ENCODE measurements around the gene CPN2.

The CPN2 gene

DNA sequence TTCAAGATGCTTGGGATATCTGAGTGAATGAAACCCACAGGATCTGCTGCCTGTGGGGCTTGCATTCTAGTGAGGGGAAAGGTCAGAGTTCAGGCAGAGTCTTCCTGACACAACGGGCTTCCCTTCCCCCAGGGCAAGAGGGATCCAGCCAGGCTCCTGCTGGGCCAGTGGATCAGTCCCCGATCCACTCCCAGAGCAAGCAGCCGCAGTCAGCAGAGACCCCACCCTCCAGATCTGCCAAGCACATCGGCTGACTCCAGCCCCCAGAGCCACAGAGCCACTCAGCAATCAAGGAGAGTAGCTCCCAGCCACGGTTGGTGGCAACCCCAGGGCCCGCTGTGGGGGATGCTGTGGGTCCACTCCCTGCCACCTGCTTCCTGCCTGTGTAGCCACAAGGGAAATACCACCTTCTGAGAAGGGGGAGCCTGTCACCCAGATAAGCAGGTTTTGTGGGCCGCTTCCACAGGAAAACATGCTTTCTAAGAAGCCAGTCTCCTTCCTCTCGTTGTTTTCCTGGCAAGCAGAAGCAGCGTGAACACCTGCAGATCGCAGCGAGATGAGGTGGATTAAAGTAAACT, 44.9 kb downstream of the CPN2 start:
- H4K5ac ChIP-seq (ENCODE audit: low read length): no peak overlapping the region
- no peak overlapping the region for H2BK15ac ChIP-seq (replicated peaks; ENCODE audit: low read depth)
- H3K56ac ChIP-seq (ENCODE audit: low read length): no peak overlapping the region
- no peak overlapping the region for H2BK5ac ChIP-seq (ENCODE audit: low read length)
- no peak overlapping the region for H3K27ac ChIP-seq (ENCODE audit: low read depth, low read length)
- no peaks in the 10 kb centered on the region for H3K27me3 ChIP-seq (ENCODE audit: insufficient read depth, low read length, poor library complexity)
- no peaks in the 10 kb centered on the region for H3K79me2 ChIP-seq (ENCODE audit: control insufficient read depth, insufficient read depth, low read length)
- no peak overlapping the region for H2BK120ac ChIP-seq (ENCODE audit: low read depth, low read length)
- H3K79me1 ChIP-seq (ENCODE audit: low read length): no peaks in the 10 kb centered on the region
- WGBS (ENCODE audit: extremely low coverage, insufficient coverage, low lambda C conversion rate): no CpG with 5 or more reads among the region's 11 CpGs
- H3K4me2 ChIP-seq (ENCODE audit: low read length): no peak overlapping the region
- no peak overlapping the region for H3K18ac ChIP-seq (ENCODE audit: low read length)
- H3K23ac ChIP-seq (ENCODE audit: low read length): no peak overlapping the region
- H3K9ac ChIP-seq (ENCODE audit: low read length): no peak overlapping the region
- H3K4me3 ChIP-seq (ENCODE audit: low read length): no peak overlapping the region
- peaks cover 3% of the 10 kb centered on the region for H3K4me1 ChIP-seq (ENCODE audit: control insufficient read depth, low read depth, low read length)
- no peaks in the 10 kb centered on the region for H3K36me3 ChIP-seq (ENCODE audit: control insufficient read depth, insufficient read depth, low read length)
- no peak for DNase-seq
- no peak overlapping the region for H2AK5ac ChIP-seq (ENCODE audit: low read length)
- no peak overlapping the region for H3K4ac ChIP-seq (ENCODE audit: low read depth, low read length)
- H4K8ac ChIP-seq (ENCODE audit: low read depth, low read length): no peak overlapping the region

DNA sequence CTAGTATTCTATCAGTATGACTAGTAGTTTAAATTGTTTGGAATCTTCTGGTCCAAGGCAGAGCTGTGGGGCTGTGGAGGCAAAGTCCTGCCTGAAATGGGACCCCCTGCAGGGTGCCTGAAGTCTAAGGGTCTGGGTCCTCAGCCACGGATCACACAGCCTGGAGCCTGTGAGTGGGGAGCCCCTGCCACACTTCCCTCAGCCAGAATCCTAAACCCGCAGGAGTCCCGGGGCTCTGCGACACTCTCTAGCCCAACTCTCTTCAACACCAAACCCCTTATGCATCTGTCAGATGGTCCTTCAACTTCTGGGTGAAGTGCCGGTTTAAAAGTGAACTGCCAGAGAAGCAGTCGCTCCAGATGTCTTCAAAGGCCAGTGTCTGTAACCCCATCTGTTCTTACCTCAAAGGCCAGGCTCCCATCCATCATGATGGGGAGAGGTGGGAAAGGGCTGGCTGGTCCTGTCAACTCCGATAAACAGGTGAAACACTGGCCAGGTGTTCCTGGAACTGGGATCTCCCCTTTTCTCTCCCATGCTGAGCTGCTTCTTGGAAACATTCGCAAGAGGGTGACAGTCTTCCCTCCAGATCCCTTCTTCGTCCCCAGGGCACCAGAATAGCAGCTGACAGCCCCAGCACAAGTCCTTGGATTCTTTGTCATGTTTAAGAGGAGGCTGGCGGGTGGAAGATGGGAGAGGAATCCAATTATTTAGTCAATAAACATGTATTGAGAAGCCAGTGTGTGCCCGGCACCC, 45.6 kb downstream of the CPN2 start:
- Histone ChIP-seq H2BK5ac (ENCODE audit: low read length) (no peak overlapping the region), H3K79me2 (ENCODE audit: control insufficient read depth, insufficient read depth, low read length) (no peaks in the 10 kb centered on the region), H3K23ac (ENCODE audit: low read length) (no peak overlapping the region), H3K4me1 (ENCODE audit: control insufficient read depth, low read depth, low read length) (peaks cover 3% of the 10 kb centered on the region), H3K56ac (ENCODE audit: low read length) (no peak overlapping the region), H3K4ac (ENCODE audit: low read depth, low read length) (no peak overlapping the region), H3K4me2 (ENCODE audit: low read length) (no peak overlapping the region), H2AK5ac (ENCODE audit: low read length) (no peak overlapping the region), H3K9ac (ENCODE audit: low read length) (no peak overlapping the region), H3K4me3 (ENCODE audit: low read length) (no peak overlapping the region), H4K8ac (ENCODE audit: low read depth, low read length) (no peak overlapping the region), H3K79me1 (ENCODE audit: low read length) (no peaks in the 10 kb centered on the region), H3K27ac (ENCODE audit: low read depth, low read length) (no peak overlapping the region), H3K36me3 (ENCODE audit: control insufficient read depth, insufficient read depth, low read length) (no peaks in the 10 kb centered on the region), H2BK120ac (ENCODE audit: low read depth, low read length) (no peak overlapping the region), H3K18ac (ENCODE audit: low read length) (no peak overlapping the region), H3K27me3 (ENCODE audit: insufficient read depth, low read length, poor library complexity) (no peaks in the 10 kb centered on the region), H4K5ac (ENCODE audit: low read length) (no peak overlapping the region), H2BK15ac (replicated peaks; ENCODE audit: low read depth) (no peak overlapping the region)
- WGBS (ENCODE audit: extremely low coverage, insufficient coverage, low lambda C conversion rate): no CpG with 5 or more reads among the region's 11 CpGs
- no peak for DNase-seq

DNA sequence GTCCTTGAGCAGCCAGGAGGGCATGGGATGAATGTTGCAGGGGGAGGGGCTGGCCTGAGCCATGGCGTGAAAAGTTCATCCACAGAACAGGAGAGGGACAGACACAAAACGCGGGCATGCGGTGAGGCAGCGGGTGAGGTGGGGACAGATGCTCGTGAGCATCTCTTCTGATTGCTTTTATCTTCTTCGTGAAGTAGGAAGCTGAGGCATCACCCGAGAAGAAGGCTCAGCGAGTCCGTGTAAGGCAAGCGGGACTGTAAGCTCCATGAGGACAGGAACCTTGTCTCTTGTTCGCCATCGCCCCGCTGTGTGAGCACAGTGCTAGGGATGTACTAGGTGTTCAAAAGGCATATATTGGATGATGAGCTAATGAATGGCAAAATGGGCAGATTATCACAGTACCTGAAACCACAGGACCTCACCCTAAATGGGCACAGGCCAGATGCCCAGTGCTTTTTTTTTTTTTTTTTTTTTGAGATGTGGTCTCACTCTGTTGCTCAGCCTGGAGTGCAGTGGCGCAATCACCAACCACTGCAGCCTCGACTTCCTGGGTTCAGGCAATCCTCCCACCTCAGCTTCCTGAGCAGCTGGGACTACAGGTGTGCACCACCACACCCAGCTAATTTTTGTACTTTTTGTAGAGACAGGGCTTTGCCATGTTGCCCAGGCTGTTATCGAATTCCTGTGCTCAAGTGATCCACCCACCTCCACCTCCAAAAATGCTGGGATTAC, 46.8 kb downstream of the CPN2 start:
- no peak overlapping the region for H4K8ac ChIP-seq (ENCODE audit: low read depth, low read length)
- H3K27ac ChIP-seq (ENCODE audit: low read depth, low read length): no peak overlapping the region
- H2AK5ac ChIP-seq (ENCODE audit: low read length): no peak overlapping the region
- no peaks in the 10 kb centered on the region for H3K79me2 ChIP-seq (ENCODE audit: control insufficient read depth, insufficient read depth, low read length)
- no peak overlapping the region for H3K23ac ChIP-seq (ENCODE audit: low read length)
- no peak overlapping the region for H2BK15ac ChIP-seq (replicated peaks; ENCODE audit: low read depth)
- H2BK120ac ChIP-seq (ENCODE audit: low read depth, low read length): no peak overlapping the region
- H3K4me1 ChIP-seq (ENCODE audit: control insufficient read depth, low read depth, low read length): peaks cover 3% of the 10 kb centered on the region
- H3K4me3 ChIP-seq (ENCODE audit: low read length): no peak overlapping the region
- no peaks in the 10 kb centered on the region for H3K79me1 ChIP-seq (ENCODE audit: low read length)
- H4K5ac ChIP-seq (ENCODE audit: low read length): no peak overlapping the region
- DNase-seq: no peak
- no peaks in the 10 kb centered on the region for H3K36me3 ChIP-seq (ENCODE audit: control insufficient read depth, insufficient read depth, low read length)
- no peaks in the 10 kb centered on the region for H3K27me3 ChIP-seq (ENCODE audit: insufficient read depth, low read length, poor library complexity)
- H2BK5ac ChIP-seq (ENCODE audit: low read length): no peak overlapping the region
- no peak overlapping the region for H3K9ac ChIP-seq (ENCODE audit: low read length)
- no peak overlapping the region for H3K4ac ChIP-seq (ENCODE audit: low read depth, low read length)
- H3K4me2 ChIP-seq (ENCODE audit: low read length): no peak overlapping the region
- H3K18ac ChIP-seq (ENCODE audit: low read length): no peak overlapping the region
- H3K56ac ChIP-seq (ENCODE audit: low read length): no peak overlapping the region
- WGBS (ENCODE audit: extremely low coverage, insufficient coverage, low lambda C conversion rate): no CpG with 5 or more reads among the region's 17 CpGs

DNA sequence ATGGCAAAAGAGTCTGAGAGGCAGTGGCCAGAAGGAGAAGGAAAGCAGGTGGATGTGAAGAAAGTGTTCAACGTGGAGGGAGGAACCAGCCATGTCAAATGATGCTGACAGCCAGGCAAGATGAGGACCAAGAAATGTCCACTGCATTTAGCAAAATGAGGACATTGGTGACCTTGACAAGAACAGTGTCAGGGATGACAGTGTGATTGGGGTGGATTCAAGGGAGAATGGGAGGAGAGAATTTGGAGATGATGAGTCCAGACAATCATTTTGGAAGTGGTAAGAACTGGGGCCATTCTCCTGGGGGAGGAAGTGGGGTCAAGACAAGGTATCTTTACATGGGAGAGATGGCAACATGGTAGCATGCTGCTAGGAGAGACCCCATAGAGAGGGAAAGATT, 47.4 kb downstream of the CPN2 start:
- Histone ChIP-seq H3K4me1 (ENCODE audit: control insufficient read depth, low read depth, low read length) (peaks cover 3% of the 10 kb centered on the region), H3K9ac (ENCODE audit: low read length) (no peak overlapping the region), H2AK5ac (ENCODE audit: low read length) (no peak overlapping the region), H2BK5ac (ENCODE audit: low read length) (no peak overlapping the region), H3K4ac (ENCODE audit: low read depth, low read length) (no peak overlapping the region), H3K4me3 (ENCODE audit: low read length) (no peak overlapping the region), H2BK120ac (ENCODE audit: low read depth, low read length) (no peak overlapping the region), H4K8ac (ENCODE audit: low read depth, low read length) (no peak overlapping the region), H3K79me2 (ENCODE audit: control insufficient read depth, insufficient read depth, low read length) (no peaks in the 10 kb centered on the region), H3K79me1 (ENCODE audit: low read length) (no peaks in the 10 kb centered on the region), H3K27ac (ENCODE audit: low read depth, low read length) (no peak overlapping the region), H2BK15ac (replicated peaks; ENCODE audit: low read depth) (no peak overlapping the region), H3K23ac (ENCODE audit: low read length) (no peak overlapping the region), H3K4me2 (ENCODE audit: low read length) (no peak overlapping the region), H3K36me3 (ENCODE audit: control insufficient read depth, insufficient read depth, low read length) (no peaks in the 10 kb centered on the region), H4K5ac (ENCODE audit: low read length) (no peak overlapping the region), H3K27me3 (ENCODE audit: insufficient read depth, low read length, poor library complexity) (no peaks in the 10 kb centered on the region), H3K56ac (ENCODE audit: low read length) (no peak overlapping the region), H3K18ac (ENCODE audit: low read length) (no peak overlapping the region)
- DNase-seq: no peak
- WGBS (ENCODE audit: extremely low coverage, insufficient coverage, low lambda C conversion rate): no CpG with 5 or more reads among the region's 1 CpG

DNA sequence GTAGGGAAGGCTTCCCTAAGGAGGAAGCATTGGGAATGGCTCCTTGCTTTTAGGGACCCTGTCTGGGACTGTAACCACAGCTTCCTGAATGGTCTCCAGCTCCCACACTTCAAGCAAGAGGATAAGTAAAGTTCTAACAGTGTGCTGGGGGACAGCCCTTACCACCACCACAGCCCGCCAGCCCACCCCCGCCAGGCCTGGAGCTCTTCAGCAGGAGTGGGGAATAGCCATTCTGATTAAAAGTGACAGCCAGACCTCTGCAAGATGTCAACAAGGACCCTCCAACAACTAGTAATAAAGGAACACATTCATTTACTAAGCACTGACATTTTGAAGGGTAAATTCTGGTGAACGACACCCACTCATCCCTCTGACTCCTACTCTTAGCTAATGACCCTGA, 49.4 kb downstream of the CPN2 start:
- Histone ChIP-seq H3K9ac (ENCODE audit: low read length) (no peak overlapping the region), H3K4me1 (ENCODE audit: control insufficient read depth, low read depth, low read length) (peaks cover 5% of the 10 kb centered on the region), H3K23ac (ENCODE audit: low read length) (no peak overlapping the region), H3K27ac (ENCODE audit: low read depth, low read length) (no peak overlapping the region), H3K79me2 (ENCODE audit: control insufficient read depth, insufficient read depth, low read length) (no peaks in the 10 kb centered on the region), H2BK5ac (ENCODE audit: low read length) (no peak overlapping the region), H3K4me2 (ENCODE audit: low read length) (no peak overlapping the region), H3K27me3 (ENCODE audit: insufficient read depth, low read length, poor library complexity) (no peaks in the 10 kb centered on the region), H3K56ac (ENCODE audit: low read length) (no peak overlapping the region), H3K36me3 (ENCODE audit: control insufficient read depth, insufficient read depth, low read length) (no peaks in the 10 kb centered on the region), H2AK5ac (ENCODE audit: low read length) (no peak overlapping the region), H3K4ac (ENCODE audit: low read depth, low read length) (no peak overlapping the region), H3K4me3 (ENCODE audit: low read length) (no peak overlapping the region), H3K18ac (ENCODE audit: low read length) (no peak overlapping the region), H4K5ac (ENCODE audit: low read length) (no peak overlapping the region), H3K79me1 (ENCODE audit: low read length) (no peaks in the 10 kb centered on the region), H4K8ac (ENCODE audit: low read depth, low read length) (no peak overlapping the region), H2BK15ac (replicated peaks; ENCODE audit: low read depth) (no peak overlapping the region), H2BK120ac (ENCODE audit: low read depth, low read length) (no peak overlapping the region)
- DNase-seq: no peak
- WGBS (ENCODE audit: extremely low coverage, insufficient coverage, low lambda C conversion rate): no CpG with 5 or more reads among the region's 3 CpGs
